HG03196 (cell line): ENCODE data around the gene CELF2.
"Not testable (repeated sequence)": the region's sequence is repeated elsewhere in the genome, so short reads cannot be mapped to it uniquely, and the experiment has no call there.

Experiments used
- ATAC-seq: cut with Tn5 transposase; IDR thresholded peaks from one replicate; pipeline ENCODE4 v1.9.1; 2021; ENCODE audit not compliant: unreplicated experiment

Gene CELF2

GRCh38 chr10:11336722-11337162 is 319.1 kb downstream of the CELF2 start:
- ATAC-seq = no peak

- no peak for ATAC-seq
These were observed 319.8 kb downstream of the CELF2 start for GRCh38 chr10:11337516-11337915.

DNA sequence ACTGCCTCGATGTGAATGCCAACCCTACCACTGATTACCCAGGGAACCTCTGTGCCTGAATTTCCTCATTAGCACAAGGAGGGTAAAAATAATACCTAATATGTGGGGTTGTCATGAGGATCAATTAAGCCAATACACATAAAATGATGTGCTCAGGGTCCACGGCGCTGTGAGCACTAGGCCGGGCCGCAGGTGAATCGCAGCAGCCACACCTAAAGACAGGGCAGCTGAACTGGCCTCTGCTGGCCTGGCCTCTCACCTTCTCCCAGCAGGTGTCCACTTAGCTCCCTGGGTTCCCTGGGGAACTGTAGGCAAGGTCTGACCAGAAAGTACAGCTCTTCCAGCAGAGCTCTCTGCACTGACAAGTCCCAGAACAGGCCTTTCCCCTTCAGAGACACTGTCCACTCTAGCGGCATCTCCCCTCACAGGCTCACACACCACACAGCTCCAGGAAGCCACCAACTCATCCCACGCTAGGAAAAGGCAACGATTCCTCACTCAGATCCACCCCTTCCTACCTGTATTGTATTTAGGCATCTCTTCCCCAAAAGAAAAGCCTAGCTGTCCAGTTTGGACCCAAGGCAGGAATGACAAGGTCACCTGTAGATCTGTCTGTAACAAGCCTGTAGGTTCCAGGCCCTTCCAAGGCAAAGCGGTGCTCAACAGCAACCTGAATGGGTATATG is 320.6 kb downstream of the CELF2 start:
- ATAC-seq = no peak

DNA sequence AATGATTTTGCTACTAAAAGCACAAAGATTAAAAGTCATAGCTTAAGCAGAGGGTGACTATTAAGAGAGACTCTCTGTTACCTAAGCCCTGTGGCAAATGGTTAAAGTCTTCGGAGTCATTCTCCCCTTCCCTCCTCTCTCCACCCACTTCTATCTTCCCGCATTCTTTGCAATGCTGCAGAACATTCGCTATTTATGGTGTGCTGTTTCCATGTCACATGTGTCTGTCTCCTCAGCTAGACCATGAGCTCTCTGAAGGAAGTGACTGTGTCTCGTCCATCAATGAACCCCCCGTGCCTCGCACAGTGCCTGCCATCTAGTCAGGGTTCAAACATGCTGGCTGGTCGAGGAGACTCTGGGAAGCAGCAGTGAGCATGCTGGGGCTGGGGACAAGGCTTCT is 321.3 kb downstream of the CELF2 start:
- ATAC-seq = no peak

GRCh38 chr10:11339660-11340059 is 322.0 kb downstream of the CELF2 start:
- no peak for ATAC-seq

DNA sequence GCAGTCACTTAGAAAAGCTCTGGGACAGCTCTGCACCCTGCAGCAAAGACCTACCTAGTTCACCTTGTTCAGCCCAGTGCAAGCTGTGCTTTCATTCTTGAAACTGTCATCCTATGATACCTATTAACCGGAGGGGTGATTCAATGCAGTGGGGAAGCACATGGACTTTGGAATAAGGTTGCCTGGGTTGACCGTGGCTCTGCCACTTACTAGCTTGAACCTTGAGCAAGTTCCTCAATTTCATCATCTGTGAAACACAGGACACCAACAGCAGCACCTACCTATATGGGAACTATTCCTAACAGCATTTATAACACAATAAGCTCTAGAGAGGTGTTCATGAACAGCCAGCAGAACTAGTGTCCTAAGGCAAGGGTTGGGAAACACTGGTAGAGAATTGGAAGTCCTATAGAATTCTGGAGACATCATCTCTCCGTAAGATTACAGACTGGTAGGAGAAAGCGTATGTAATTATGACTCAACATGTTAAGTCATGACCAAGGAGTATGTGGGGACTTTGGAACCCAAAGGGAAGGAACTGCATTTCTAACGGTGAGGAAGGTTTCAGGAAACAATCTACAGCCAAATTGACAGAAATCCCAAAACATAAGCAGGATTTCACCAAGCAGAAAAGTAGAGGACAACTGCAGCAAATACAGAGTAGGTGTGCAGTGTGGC is 323.8 kb downstream of the CELF2 start:
- ATAC-seq = no peak

GRCh38 chr10:11344081-11344480 is 326.4 kb downstream of the CELF2 start:
- ATAC-seq = no peak

DNA sequence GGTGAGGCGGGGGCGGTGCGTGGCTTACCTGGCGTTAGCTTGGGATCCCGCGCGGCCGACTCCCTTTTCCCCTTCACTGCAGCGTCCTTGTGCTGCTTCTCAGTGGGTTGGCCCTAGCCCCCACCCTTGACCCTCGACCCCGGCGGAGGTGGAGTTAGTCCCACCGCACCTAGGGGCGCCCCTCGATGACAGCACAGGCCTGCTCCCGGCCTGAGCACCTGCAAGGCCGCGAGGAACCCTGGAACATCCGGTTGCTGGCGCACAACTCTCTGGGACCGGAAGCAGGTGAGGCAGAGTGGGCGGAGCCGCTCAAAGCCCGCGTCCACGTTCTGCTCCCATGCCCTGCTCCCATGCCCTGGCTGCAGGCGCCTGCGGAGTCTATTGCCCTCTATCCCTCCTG is 326.9 kb downstream of the CELF2 start:
- ATAC-seq = no peak

- peak; percentile 56 for ATAC-seq
These were observed 327.8 kb downstream of the CELF2 start for GRCh38 chr10:11345224-11346054.

DNA sequence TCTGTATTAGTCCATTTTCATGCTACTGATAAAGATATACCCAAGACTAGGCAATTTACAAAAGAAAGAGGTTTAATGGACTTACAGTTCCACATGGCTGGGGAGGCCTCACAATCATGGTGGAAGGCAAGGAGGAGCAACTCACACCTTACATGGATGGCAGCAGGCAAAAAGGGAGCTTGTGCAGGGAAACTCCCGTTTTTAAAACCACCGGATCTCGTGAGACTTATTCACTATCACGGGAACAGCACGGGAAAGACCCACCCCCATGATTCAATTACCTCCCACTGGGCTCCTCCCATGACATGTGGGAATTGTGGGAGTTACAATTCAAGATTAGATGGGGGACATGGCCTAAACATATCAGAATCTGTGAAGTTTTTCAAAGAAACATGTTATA is 329.9 kb downstream of the CELF2 start:
- not testable (repeated sequence) for ATAC-seq

GRCh38 chr10:11351801-11352200 is 334.1 kb downstream of the CELF2 start:
- ATAC-seq = no peak

DNA sequence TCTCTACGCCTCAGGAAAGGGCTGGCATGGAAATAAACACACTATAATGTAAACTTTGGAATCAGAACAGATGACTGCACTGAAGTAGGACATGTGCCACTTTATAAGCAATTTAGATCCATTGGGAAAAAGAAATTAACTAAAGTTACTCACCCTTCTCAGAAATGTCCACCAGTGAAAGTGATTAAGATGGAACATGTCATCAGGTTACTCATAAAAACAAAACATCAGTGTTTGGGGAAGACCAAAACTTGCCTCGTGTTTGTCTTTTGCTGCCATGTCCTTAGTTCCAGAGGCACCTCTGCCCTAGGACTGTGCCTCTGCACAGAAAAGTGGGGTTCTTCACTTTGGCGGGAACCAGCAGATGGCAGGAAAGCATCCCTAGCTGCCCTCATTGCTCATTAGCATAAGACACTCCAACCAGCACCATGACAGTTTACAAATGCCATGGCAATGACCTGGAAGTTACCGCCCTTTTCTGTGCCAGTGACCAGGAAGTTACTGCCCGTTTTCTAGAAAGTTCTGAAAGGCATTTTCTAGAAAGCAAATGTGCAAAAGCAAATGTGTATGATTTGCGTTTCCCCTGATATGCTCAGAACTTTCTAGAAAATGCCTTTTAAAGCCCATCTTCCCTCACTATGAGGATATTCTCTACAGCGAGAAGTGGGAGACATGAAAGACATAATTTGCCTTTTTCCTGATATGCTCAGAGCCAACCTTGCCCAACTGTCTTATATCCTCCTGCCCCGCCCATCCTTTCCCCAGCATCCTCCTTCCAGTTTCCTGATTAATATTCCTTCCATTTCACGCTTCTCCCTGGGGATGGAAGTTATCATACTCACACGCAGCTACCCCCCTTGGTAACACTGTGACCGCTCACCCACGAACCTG is 335.6 kb downstream of the CELF2 start:
- ATAC-seq = no peak

DNA sequence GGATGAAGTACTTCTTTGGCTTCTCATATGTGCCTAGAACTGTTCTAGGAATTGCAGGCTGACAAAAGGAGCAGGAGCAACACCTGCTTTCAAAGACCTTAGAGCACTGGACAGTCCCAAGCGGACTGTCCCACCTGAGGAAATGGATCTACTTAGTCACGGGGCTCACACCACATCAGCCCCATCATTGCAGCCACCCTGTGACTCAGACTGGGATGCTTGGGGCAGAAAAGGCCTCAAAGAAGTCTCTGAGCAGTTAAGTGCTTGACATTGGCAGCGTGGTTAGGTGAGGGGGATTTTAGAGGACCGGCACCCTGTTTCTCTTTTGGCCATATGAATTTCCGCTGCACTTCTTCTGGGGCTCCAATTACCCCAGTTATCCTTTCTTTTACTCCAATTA is 337.2 kb downstream of the CELF2 start:
- ATAC-seq = no peak

DNA sequence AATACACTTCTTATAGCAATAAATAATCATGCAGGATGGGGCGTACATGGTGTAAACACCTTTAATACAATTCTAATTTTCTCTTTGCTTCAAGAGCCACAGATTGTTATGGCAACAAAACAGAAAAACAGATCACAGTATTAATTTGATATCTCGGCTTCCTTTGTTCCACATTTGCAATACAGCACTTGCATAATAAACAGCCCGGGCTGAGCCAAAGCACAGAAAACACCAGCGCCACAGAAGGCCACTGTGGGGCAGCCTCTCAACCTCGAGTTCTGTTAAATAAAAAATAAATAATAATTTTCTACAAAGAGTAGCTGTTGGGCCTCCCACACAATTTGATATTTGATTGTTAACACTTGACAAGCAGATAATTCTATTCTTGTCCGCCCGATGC is 337.9 kb downstream of the CELF2 start:
- ATAC-seq = no peak

GRCh38 chr10:11357439-11357838 is 339.8 kb downstream of the CELF2 start:
- ATAC-seq = no peak

- no peak for ATAC-seq
These were observed 340.3 kb downstream of the CELF2 start for GRCh38 chr10:11358011-11358410.

DNA sequence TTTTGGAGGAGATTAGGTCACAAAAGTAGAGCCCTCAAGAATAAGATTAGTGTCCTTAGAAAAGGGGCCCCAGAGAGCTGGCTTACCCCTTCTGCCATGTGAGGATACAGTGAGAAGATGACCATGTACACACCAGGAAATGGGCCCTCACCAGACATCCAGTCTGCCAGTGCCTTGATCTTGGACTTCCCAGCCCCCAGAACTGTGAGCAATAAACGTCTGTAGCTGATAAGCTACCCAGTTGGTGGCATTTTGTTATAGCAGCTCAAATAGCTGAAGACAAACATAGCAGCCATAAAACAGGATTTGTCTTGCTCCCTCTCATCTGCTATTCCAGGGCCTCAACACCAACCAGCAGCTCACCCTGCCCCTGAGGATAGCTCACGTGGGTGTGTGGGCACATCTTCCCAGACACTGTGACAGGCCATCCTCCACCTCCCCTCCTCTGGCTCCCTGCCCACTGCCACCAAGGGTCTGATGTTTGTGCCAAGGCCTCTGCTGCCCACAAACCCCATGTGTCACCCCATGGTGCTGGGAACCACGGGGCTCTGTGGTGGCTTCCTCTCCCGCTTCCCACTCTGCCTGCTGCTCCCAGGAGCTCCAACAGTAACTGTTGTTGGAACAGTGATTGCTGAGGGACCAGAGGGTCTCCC is 341.4 kb downstream of the CELF2 start:
- no peak for ATAC-seq

- ATAC-seq = no peak
These were observed 342.2 kb downstream of the CELF2 start for GRCh38 chr10:11359869-11360268.

DNA sequence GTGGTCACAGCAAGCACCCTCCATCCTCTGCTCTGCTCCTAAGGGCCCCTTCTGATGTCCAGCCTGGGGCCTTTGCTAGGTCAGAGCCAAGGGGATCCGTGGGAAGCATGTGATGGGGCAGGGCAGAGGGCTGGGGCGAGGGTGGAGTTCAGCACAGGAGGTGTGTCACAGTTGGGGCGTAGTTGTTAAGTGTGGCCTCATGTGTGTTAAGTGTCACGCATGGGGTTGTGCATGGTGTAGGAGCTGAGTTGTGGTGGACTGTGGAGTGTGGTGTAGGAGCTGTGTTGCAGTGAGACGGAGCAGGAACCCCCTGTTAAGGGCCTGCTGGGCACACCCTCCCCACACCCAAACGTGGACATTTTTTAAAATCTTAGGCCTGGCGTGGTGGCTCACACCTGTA is 345.8 kb downstream of the CELF2 start:
- ATAC-seq = no peak

GRCh38 chr10:11364241-11364640 is 346.6 kb downstream of the CELF2 start:
- ATAC-seq = no peak
